ENCODE results near the gene SSU72.

The SSU72 gene

DNA sequence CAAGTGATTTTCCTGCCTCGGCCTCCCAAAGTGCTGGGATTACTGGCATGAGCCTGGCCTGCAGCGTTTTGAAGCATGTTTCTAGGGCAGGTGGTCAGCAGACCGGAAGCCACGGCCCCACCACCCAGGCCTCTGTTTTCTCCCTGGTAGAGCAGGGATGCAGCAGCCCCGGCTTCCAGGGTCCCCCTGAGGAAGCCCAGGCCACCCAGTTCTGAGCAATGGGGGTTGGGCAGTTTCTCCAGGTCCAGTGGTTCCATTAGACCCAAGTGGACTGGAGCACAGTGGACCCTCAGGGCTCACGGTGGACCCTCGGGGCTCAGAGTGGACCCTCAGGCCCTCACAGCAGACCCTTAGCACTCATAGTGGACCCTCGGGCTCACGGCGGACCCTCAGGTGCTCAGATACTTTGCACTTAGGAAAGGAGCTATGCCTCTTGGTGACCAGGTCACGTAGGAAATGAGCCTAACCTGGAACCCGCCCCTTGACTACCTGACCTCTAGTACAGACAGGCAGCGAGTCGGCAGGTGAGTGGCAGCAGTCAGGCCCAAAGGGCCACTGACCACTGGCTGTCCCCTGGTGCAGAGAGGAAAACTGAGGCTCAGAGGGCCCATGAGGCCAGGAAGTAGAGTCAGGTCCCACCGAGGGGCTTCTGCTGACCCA is 29.8 kb upstream of the SSU72 start:
- DNase-seq (ENCODE audit: low spot score), result no peak
- TF ChIP-seq, protein P1, sequence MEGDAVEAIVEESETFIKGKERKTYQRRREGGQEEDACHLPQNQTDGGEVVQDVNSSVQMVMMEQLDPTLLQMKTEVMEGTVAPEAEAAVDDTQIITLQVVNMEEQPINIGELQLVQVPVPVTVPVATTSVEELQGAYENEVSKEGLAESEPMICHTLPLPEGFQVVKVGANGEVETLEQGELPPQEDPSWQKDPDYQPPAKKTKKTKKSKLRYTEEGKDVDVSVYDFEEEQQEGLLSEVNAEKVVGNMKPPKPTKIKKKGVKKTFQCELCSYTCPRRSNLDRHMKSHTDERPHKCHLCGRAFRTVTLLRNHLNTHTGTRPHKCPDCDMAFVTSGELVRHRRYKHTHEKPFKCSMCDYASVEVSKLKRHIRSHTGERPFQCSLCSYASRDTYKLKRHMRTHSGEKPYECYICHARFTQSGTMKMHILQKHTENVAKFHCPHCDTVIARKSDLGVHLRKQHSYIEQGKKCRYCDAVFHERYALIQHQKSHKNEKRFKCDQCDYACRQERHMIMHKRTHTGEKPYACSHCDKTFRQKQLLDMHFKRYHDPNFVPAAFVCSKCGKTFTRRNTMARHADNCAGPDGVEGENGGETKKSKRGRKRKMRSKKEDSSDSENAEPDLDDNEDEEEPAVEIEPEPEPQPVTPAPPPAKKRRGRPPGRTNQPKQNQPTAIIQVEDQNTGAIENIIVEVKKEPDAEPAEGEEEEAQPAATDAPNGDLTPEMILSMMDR (IDR thresholded peaks at IDR 0.05; ENCODE audit: extremely low read depth, insufficient read depth, missing control alignments), result no peak
- in situ Hi-C loops (cut with MboI; ENCODE audit: low pct_unique_long_range_greater_than_20kb, low sequenced_read_pairs, unreplicated experiment), result no loop called here

DNA sequence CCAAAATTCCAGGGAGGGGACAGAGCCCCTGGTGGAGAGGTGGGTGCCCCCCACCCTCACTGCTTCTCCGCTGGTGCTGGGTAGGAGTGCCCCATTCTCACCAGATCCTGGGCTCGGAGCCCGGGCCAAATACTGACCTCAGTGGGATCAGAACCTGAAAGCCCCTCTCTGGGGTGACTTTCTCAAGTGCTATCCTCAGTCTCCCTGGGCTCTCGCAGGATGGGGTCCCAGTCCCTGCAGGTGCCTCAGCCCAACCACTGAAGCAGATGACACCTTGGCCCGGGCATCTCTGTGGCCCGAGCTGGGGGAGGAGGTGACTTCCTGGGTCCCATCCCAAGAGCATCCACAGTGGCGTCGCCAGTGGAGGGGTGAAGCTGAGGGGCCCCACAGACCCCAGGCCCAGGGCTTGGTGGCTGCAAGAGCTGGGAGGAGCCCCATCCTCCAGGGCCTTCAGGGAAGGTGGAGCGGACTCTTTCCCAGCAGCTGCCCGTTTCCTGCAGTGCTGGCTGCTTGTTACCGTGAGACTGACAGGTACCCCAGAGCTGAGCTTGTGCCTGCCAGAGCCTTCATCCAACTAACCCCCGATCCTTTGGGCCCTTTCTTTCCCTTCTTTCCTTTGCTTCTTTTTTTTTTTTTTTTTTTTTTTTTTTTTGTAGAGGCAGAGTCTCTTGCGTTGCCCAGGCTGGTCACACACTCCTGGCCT is 29.2 kb upstream of the SSU72 start:
- no peak for DNase-seq (ENCODE audit: low spot score)
- TF ChIP-seq, protein P1 (IDR thresholded peaks at IDR 0.05; ENCODE audit: extremely low read depth, insufficient read depth, missing control alignments), result no peak
- in situ Hi-C loops (cut with MboI; ENCODE audit: low pct_unique_long_range_greater_than_20kb, low sequenced_read_pairs, unreplicated experiment), result no loop called here

DNA sequence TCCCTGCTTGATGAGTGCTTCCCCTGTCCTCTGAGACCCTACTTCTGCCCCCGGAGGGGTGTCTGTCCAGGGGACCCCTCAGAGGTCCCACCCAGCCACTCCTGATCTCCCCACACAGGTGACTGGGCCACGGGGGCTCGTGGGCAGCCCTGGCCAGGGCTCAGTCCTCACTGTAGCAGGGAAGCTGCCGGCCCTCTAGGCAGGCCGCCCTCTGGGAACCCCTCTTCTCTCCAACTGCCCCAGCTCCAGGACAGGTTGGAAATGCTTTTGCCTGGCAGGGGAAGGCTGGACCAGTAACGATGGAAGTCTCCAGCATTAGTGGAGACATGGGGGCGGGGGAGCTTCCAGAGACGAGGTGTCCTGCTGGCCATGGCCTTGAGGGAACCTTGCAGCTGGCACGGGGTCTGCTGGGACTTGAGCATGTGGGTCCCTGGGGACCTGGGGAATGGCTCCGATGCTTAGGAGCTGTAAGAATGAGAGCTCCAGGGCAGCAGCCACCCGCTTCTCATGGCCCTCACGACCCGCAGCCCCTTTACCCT is 28.4 kb upstream of the SSU72 start:
- TF ChIP-seq, protein P1 (IDR thresholded peaks at IDR 0.05; ENCODE audit: extremely low read depth, insufficient read depth, missing control alignments), result no peak
- in situ Hi-C loops (cut with MboI; ENCODE audit: low pct_unique_long_range_greater_than_20kb, low sequenced_read_pairs, unreplicated experiment), result no loop called here
- DNase-seq (ENCODE audit: low spot score), result no peak

- DNase-seq (ENCODE audit: low spot score), result peak; percentile 88
- in situ Hi-C loops (cut with MboI; ENCODE audit: low pct_unique_long_range_greater_than_20kb, low sequenced_read_pairs, unreplicated experiment), result no loop called here
- TF ChIP-seq, protein P1 (IDR thresholded peaks at IDR 0.05; ENCODE audit: extremely low read depth, insufficient read depth, missing control alignments), result no peak
Measured at GRCh38 chr1:1602304-1602967, 27.8 kb upstream of the SSU72 start.

DNA sequence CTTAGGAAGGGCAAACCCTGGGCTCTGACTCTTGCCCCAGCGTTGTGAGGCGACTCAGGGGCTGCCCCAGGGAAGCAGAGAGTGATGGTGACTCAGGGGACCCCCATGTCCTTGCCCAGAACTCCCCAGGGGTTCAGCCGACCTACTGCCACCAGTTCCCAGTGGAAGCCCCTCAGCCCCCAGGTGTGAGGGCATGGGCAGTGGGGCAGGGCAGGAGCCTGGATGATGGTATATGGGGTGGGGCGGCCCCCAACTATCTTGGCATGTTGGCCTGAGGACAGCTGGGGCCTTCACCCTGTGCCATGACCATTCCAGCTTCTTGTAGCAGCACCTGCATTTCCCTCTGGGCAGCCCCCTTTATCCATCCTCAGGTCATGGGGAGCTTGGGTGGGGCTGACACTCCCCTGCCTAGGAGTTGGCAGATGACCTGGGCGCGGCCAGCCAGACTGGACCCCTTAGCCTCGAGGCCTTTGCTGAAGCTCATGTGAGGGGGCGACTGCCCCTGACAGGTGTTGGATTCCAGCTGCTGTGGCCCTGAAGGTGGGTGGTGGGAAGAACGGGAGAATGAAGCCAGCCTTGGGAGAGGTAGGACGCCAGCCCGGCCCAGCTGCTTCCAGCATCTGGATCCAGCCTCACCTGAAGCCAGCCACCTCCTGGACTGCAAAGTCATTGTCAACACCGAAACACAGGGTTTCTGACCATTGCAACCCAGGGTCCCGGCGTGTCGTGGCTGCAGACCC is 27.1 kb upstream of the SSU72 start:
- DNase-seq (ENCODE audit: low spot score), result no peak
- TF ChIP-seq, protein P1 (IDR thresholded peaks at IDR 0.05; ENCODE audit: extremely low read depth, insufficient read depth, missing control alignments), result no peak
- in situ Hi-C loops (cut with MboI; ENCODE audit: low pct_unique_long_range_greater_than_20kb, low sequenced_read_pairs, unreplicated experiment), result no loop called here

All from GM13977 (cell line).